Mammary epithelial cell (primary cell): ENCODE measurements around the gene CTAGE4.

ENCODE experiments used
- EZH2 ChIP-seq: IDR thresholded peaks from 2 replicates; pipeline ENCODE4 v1.6.1; 2012; ENCODE audit warnings: low read length, inconsistent platforms, borderline replicate concordance
- TF ChIP-seq, protein P1 (sequence below), 2 donors: IDR thresholded peaks in 1 of 2; conservative IDR thresholded peaks in 1 of 2; 2 replicates each; pipeline ENCODE4 v1.5.1; 2011 to 2012; ENCODE audit warnings: inconsistent platforms in 2 of 2, low read length in 2 of 2, mild to moderate bottlenecking in 2 of 2, control low read depth in 1 of 2, low read depth in 1 of 2; ENCODE audit not compliant: insufficient read depth in 1 of 2; ENCODE audit errors: extremely low read depth in 1 of 2

DNA sequence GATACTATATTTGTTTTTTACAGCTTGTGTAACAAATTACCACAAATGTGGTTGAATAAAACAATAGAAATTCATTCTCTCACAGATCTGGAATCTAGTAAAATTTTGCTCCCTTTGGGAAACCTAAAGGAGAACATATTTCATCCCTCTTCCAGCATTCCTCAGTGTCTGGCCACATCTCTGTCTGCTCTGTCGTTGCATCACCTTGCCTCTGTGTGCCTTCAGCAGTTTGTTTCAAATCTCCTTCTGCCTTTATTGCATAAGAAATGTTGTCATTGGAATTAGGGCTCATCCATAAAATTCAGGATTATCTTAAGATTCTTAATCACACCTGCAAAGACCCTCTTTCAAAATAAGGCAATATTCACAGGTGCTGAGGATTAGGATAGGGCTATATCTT, 45.8 kb upstream of the CTAGE4 start:
- TF ChIP-seq, protein P1, sequence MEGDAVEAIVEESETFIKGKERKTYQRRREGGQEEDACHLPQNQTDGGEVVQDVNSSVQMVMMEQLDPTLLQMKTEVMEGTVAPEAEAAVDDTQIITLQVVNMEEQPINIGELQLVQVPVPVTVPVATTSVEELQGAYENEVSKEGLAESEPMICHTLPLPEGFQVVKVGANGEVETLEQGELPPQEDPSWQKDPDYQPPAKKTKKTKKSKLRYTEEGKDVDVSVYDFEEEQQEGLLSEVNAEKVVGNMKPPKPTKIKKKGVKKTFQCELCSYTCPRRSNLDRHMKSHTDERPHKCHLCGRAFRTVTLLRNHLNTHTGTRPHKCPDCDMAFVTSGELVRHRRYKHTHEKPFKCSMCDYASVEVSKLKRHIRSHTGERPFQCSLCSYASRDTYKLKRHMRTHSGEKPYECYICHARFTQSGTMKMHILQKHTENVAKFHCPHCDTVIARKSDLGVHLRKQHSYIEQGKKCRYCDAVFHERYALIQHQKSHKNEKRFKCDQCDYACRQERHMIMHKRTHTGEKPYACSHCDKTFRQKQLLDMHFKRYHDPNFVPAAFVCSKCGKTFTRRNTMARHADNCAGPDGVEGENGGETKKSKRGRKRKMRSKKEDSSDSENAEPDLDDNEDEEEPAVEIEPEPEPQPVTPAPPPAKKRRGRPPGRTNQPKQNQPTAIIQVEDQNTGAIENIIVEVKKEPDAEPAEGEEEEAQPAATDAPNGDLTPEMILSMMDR (conservative IDR thresholded peaks at IDR 0.05 in 1 of 2, IDR thresholded peaks at IDR 0.05 in 1 of 2; ENCODE audit: extremely low read depth in 1 of 2, insufficient read depth in 1 of 2, low read depth in 1 of 2, low read length in 2 of 2), result no peak
- no peak for TF ChIP-seq EZH2
